NCI-H146 (cell line): Measurements from ENCODE around the gene STIMATE.

ENCODE experiments used
- DNase-seq: peaks from one replicate; lab custom pipeline; 2025; lab: John Stamatoyannopoulos, UW

Gene STIMATE

DNA sequence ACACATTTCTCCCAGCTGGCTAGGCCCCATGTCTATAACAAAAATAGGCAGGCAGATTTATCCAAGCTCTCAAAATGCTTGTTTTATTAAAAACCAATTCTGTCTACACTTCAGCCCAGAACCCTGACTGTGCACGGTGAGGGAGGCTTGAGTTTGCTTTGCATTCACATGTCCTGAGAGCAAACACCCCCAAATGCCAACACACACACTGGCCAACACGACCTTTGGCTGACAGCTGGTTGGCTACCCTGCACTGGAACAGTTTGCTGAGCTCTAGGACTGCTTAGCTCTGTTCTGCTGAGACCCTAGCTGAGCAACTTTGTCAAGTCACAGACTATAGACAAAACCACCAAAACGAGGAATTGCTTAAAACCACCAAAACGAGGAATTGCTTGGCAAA is 3.6 kb downstream of the STIMATE start:
- no peak for DNase-seq

DNA sequence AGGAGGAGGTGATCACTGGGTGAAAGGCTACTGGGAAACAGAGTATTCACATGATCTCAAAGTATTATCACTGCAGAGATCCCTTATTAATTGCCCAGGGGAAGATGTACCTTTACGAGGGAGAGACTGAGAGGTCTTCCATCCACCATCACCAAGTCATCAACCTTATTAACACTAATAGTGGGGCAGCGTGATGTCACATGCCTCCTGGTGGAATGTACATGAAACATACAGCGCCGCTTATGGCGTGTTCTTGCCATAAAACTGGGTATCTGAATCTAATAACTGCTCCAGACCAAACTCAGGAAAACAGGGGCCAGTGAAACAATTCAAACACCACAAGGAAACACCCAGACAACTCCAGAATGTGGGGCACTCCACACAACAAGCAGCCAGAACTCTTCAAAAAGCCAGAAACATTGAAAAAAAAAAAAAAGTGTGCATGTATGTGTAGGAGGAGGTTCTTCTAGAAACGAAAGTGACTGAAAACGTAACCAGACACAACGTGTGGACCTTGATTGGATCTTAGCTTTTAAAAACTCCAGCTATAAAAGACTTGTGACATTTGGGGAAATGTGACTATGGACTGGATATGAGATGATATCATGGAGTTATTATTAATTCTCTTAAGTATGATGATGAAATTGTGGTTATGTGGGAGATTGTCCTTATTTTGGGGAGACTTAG is 4.6 kb downstream of the STIMATE start:
- no peak for DNase-seq

DNA sequence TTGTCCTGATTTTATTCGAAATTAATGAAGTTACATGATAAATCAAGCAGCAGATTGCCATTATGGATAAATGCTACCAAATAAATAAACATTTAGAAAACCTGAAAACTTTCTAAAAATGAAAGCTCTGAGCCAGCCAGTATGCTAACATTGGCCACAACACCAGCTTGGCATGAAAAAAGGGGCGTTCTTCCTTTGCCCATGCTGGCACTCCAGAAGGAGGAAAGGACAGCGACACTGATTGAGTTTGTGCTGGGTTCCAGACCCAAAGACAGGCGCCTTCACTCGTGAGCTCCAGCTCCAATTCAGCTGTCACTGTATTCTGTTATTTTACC is 5.1 kb downstream of the STIMATE start:
- no peak for DNase-seq

DNA sequence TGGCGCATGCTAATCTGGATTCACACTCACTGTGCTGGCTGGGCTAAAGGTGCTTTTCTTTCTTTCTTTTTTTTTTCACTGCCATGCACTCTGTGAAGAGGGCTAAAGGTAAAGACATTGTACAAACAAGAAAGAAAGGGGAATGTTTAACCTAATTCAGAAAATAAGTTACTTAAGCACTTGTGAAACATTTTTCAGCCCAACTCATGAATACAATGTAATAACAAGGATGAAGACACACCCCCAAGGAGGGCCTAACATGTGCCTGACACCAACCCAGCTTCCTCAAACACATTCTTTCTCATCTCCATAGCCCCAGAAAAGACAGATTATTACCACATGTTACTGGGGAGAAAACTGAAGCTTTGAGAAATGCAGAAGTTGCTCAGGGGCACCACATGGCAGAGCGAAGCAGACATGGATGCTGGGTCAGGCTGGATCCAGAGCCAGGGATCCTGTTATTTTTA is 5.7 kb downstream of the STIMATE start:
- no peak for DNase-seq

DNA sequence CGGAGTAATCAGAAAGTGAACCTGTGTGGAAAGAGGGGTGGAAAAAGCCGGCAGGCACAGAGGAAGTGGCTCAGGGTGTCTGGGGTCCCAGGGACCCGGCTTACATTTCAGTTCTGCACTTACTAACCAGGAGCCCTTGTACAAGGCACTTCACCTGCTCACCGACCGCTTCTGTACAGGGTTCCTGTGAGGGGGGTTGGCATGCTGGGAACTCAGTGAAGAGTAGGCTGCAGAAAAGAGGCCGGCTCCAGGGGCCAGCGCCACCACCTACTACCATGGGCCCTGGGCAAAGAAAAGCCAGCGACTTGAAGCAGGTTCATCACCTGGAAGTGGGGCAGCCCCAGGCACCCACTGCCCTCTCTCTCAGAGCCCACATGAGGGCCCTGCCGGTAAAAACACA is 6.2 kb downstream of the STIMATE start:
- no peak for DNase-seq

DNA sequence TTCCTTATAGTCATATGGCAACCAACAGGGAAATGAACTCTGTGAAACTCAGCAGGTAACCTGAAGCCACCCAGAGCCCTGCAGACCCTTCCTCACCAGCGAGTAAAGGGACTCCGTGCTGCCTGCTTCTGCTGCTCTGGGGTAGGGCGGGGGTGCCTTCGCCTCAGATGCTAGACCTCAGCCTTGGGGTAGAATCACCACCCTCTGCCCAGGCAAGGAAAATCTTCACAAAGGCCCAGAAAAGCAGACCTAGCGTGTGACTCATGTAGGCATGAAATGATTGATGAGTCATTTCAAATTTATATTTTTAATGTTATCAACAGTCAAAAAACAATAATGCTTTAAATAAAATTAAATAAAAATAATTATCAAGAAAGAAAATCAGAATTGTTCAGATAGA is 6.6 kb downstream of the STIMATE start:
- DNase-seq = no peak

DNA sequence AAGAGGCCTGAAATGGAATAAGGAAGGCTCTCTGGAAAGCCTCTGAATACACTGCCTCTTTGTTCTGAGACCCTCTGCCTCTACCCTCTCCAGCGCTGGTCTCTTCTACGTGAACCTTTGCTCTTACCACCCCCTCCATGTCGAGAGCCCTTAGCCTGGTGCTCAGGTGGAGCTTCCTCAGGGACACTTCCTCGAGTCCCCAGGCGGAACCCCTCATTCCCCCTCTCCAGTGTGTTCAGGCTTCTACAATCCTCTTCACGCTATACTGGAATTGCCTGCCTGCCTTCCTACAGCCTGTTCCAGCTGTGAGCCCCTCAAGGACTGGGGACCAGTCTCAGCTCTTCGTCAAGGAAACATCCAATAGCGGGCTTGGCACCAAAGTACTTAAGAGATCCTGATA is 7.4 kb downstream of the STIMATE start:
- no peak for DNase-seq

DNA sequence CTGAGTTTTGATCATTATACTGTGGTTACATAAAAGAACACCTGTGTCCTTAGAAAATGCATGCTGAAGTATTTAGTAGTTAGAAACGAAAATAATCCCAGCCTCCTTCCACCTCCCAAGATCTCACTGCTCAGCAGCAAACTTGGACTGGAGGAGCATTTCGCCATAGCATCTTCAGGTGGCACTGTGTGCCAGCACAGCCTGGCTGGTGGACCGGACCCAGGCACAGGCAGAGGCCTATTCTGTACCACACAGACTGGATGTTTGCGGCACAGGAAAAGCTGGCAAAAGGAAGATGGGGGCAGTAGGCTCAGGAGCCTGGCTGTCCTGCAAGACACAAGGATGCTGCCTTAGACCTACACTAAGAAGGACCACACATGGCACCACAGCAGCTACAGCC is 10.2 kb downstream of the STIMATE start:
- DNase-seq = no peak

DNA sequence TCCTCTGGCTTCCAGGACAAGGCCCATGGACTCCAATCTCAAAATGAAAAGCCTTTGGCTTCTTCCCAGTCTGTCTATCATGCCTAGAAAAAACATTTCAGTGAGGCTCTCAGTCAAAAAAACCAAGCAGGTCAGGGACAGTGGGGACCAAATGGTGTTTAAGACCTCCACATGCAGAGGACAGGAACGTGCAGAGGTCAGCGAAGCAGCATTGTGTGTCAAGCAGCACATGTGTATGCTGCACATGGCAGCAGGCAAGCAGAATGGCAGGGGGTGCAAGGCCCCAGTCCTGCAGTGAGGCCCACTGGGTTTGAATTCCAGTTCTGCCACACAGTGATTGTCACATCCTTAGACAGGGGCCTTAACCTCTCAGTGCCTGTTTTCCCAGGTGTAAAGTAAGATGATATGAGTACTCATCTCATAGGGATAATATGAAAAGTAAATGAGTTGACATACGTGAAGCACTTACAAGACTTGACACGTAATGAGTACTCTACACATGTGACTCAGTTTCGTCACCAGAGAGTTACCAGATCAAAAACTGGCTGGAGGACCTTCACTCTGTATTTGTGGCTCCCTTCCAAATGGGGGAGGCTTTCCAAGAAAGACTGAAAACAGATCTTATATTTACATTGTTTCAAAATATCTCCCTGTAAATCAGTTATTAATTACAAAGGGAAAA is 11.2 kb downstream of the STIMATE start:
- DNase-seq = no peak

DNA sequence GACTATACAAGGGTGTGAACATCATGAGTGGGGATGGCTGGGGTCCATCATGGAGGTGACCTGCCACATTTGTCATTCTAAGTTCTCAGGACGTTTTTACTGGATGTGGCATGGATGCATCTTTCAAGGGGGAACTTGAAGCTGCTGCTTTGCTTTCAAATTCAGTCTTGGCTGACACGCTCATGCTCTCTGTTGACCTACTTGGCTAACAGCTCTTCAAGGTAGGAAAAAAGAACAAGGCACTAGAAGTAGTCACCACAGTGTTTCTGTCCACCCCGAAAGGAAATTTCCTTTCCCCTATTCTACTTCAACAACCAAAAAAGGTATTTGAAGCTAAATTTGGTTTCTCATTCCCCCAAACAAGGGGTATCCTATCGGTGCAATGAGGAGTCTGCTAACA is 15.0 kb downstream of the STIMATE start:
- no peak for DNase-seq

DNA sequence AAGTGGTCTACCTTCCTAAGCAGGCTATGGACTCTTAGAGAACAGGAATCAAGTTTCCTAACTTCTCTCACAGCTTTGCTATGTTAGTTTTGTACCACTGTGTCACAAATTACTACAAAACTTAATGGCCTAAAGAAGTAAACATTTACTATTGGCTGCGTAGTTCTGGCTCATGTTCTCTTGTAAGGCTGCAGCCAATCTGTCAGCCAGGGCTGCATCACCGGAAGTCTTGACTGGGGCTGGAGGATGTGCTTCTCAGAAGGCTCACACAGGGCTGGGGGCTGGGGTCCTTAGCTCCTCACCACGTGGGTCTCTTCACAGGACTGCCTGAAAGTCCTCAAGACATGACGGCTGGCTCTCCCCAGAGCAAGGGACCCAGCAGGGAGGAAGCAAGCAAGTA is 15.5 kb downstream of the STIMATE start:
- DNase-seq = no peak

DNA sequence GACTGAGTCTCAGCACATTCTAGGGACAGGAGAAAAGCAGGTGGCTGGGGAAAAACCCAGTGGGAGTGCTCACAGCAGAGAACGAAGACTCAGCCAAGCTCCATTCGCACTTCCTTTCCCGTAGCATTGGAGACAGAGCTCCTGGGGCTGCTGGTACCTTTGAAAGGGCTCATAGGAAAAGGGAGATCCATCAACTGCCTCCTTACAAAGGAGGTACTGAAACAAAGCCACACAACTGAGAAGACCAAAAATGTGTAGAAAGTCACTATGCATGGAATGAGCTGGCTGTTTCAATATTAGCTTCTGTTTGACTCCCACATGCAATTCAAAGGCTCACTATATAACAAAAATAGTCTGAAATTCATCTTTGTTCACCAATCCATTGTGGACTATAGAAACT is 16.9 kb downstream of the STIMATE start:
- DNase-seq = no peak

DNA sequence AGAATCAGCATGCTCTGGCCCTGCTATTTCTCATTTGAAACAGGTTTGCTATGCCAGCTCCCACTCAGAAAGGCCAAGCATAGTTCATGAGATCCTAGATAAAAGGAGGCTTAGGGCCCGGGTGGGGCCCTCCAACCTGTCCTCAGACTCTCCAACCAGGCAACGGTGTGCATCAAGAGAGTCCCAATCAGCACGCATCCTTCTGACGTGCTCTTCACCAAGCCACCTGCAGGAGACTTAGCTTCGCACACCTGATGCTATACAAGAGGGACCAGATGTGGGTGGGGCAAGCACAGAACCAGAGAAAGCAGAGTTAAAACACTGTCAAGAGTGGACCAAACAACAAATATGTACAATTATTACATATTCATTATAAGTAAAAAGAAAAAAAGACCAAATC is 17.3 kb downstream of the STIMATE start:
- no peak for DNase-seq

DNA sequence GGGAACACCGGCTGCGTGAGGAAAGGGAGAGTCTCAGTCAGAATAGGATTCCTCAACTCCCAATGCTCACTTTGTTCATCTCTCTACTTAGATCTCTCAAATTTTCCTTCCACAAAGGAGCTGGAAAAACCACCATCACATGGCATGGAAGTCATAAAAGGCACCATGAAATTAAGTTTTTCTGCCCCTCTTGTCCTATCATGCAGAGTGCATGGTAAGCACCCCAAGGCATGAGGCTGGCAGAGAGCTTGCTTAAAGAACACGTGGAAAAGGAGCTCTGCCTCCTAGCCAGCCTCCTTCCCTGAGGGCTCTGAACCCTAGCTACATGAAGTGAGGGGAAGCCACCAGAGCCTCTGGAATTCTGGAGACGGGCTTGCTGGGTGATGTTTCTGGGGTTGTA is 17.8 kb downstream of the STIMATE start:
- no peak for DNase-seq

DNA sequence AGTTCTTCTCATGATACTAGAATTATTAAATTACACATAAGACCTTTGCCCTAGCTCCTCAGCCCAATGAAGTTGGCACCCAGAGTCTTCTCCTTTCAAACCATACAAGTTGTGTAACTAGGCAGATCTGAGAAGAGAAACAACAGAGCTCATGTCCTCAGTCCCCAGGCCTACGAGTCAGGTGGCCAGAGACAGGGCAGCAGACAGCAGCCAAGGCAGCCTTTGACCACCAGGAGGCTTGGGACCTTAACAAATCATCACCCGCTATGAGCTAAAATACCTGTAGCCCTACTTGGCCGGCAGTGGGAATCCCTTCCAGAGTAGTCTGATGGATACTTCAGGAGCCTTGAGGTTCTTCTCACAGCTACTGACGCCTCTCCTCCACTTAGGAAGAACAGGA is 18.3 kb downstream of the STIMATE start:
- DNase-seq = no peak

DNA sequence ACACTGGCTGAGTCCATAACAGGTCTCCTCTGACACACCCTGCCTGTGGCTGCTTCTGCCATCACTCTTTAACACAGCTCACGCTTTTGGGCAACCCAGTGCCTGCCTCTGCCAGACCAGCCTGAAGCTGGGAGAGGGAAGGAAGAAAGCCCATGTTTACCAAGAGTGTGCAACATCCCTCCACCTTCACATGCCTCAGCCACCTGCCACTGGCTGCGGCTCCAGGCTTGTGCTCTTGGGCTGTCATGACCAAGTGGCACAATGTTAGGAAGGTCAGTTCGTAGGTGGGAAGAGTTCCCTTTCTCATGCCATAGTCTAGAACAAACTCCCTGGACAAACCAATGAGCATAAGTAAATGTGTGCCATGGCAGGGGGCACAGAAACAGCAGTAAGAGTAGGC is 20.3 kb downstream of the STIMATE start:
- DNase-seq = no peak

DNA sequence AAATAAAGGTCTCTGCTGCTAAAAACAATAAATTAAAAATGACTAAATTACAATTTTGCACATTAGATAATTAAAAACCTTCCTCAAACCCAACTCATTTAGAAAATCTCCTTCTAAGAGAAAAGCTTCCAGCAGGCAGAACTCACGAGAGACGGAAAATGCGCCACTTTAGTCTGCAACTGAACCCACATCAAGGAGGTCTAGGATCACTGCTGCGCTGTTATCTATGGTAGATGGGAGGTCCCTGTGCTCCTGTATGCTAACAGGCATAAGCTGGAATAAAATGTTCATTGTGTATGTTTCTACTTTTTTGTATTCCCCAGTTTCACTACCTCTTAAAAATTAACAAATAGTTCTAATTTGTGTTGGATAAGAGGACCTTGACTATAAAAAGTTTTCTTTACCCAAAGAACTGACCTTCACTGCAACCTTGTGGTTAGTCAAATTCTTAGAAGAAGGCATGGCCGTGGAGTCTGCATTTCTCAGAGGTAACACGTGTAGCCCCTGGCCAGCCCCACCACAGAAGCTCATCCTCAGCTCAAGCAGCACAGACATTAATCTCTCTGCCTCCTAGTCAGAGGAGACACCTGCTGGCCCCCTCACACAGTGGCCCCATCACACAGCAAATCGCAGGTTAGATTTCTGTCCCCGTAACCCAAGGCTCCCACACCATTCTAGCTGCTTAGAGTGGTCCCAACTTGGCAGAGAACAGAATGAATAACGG is 22.3 kb downstream of the STIMATE start:
- DNase-seq = no peak

DNA sequence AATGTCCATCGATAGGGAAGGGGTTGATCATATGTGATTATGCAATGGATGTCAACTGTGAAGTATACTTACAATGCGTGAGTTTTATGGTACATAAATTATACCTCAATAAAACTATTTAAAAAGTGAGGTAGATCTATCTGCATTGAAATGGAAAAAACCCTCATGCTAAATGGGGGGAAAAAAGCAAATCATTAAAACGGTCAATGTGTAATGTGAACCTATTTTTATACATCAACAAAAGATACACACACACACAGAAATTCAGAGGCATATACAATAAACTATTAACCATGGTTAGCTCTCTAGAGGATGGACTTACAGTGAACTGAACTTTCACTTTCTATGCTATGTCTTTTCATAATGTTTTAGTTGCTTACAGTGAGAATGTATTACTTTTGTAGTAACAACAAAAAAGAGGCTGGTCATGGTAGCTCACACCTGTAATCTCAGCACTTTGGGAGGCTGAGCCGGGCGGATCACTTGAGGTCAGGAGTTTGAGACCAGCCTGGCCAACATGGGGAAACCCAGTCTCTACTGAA is 23.1 kb downstream of the STIMATE start:
- DNase-seq = no peak

DNA sequence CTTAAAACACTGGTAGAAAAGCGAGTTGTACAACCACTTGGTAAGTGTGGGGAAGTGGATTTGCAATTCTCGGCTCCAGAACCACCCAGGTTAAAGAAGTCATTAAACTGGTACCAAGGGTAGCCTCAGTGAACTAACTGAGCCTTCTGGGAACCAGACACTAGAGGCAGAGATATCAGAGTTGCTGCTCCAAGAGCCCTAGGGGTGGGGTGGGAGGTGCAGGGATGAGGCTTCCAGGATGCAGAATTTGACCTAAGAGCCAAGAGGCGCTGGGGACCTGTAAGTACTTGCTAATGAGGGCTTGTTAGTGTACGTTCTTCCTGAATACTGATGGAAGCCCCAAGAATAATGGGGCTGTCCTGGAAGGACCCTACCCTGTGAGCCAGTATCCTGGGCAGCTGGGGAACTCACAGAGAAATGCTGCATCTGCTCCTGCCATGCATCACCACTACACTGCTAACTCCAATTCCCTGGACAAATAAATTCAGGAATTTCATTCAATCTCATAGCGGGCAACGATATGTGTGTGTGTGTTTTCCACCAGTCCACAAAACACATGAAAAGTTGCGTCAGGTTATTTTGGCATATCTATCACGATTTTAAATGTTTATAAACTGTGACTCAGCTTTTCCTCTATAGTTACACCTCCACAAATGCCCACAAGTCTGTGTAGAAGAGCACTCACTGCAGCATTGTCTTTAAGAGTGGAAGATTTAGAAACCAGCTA is 23.8 kb downstream of the STIMATE start:
- DNase-seq = no peak

DNA sequence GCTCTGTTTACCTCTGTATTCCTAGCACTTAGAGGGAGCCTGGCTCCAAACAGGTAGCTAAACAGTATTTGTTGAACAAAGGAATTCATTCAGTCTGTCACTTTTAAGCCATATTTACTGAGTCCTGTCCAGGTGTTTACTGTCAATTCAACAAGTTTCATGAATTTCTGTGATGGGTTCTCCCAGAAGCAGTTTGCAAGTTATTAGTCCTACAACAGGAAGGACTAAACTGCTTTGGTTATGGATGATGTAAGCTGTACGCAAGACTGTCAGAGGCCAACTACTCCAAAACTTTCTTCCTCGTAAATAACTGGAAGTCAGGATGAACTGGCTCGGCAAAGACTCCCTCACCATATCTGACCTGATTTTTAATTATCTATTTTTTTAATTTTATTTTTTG is 25.1 kb downstream of the STIMATE start:
- DNase-seq = no peak

DNA sequence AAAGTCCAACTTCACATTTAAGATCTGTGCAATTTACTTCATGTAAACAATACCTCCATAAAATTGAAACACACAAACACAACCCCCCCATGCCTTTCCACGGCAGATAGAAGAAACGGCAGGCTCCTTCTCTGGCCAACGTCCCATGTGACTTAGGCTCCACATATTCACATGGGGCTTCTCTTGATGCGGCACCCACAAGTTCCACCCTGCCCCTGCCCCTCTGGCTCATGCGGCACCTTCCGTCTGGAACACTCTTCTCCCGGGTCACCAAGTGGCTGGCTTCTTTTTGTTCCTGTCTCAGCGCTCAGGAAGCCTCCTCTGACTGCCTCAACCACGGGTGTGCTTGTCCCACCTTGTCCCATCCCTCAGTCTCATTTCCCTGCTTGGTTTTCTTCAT is 25.6 kb downstream of the STIMATE start:
- no peak for DNase-seq

DNA sequence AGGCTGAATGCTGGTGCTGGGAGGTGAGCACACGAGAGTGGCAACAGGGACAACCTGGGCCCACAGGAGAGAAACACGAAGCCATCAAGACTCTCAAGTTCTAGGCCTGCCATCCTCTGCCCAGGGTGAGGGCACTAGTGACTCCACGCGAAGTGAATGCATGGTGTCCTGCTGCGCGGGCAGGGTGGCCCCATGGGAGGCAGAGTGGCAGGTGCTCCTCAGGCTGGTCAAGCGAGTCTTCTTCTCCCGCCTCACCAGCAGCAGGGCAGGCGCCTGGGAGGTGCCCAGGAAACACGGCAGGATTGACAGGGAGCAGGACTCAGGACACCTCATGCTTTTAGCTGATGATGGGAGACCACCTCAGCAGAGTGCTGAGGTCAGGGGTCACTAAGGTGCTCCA is 26.9 kb downstream of the STIMATE start:
- no peak for DNase-seq

DNA sequence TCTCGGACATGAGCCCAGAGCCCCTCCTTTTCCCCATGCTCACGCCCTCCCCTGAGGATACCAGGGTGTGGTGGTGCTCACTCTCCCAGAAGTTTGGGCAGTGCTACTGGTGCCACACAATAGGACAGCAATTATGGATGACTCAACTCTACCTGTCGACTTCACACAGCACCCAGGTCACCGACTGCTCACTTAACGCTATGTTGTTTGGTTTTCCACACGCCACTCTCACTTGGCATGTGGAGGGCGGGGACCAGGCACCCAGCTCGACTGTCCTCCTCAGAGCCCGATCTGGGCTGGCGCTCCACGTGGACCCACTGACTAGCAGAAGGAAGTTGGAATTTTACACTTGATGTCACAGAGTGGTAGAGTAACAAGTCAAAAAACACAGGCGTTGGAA is 30.9 kb downstream of the STIMATE start:
- no peak for DNase-seq
